ENCODE measurements around the gene GRB2.

The GRB2 gene

GRCh38 chr17:75327757-75328156 is 77.7 kb downstream of the GRB2 start:
- Histone ChIP-seq H2BK5ac (ENCODE audit: low read length) (no peak overlapping the region), H3K4me2 (ENCODE audit: insufficient read depth, low read length, poor library complexity, severe bottlenecking) (no peak overlapping the region), H3K23ac (ENCODE audit: low read depth, low read length, poor library complexity) (no peak overlapping the region), H3K79me1 (ENCODE audit: low read depth, low read length) (peaks cover 2% of the 10 kb centered on the region), H4K91ac (ENCODE audit: low read depth, low read length, poor library complexity) (no peak overlapping the region), H3K27me3 (ENCODE audit: control insufficient read depth in 3 of 3, insufficient read depth in 3 of 3, low read depth in 1 of 3, low read length in 3 of 3) (no peaks in the 10 kb centered on the region), H2BK120ac (ENCODE audit: low read depth, low read length) (no peak overlapping the region), H3K4me3 (ENCODE audit: low read length in 2 of 2) (no peak overlapping the region), H3K4ac (ENCODE audit: low read length) (no peak overlapping the region), H3K36me3 (replicated peaks in 1 of 2; ENCODE audit: control insufficient read depth in 2 of 2, insufficient read depth in 2 of 2, low read length in 2 of 2) (peaks cover 6 to 44% of the 10 kb centered on the region in 2 donors), H3K27ac (replicated peaks; ENCODE audit: low read length) (no peak overlapping the region), H2AFZ (ENCODE audit: low read length) (no peak overlapping the region), H4K8ac (ENCODE audit: low read depth, low read length) (no peak overlapping the region), H3K18ac (ENCODE audit: low read length) (no peak overlapping the region), H2BK12ac (ENCODE audit: low read length) (no peak overlapping the region), H2BK15ac (ENCODE audit: low read length) (no peak overlapping the region), H3K9ac (ENCODE audit: low read depth, low read length, poor library complexity) (no peak overlapping the region), H2AK5ac (ENCODE audit: low read depth, low read length) (no peak overlapping the region), H3K4me1 (ENCODE audit: control insufficient read depth in 2 of 2, insufficient read depth in 1 of 2, low read depth in 1 of 2, low read length in 2 of 2) (no peaks in the 10 kb centered on the region), H3K14ac (ENCODE audit: low read length) (no peak overlapping the region), H3K9me3 (replicated peaks in 1 of 2; ENCODE audit: control insufficient read depth in 2 of 2, insufficient read depth in 1 of 2, low read depth in 1 of 2, low read length in 2 of 2) (no peaks in the 10 kb centered on the region)
- no CpG with 5 or more reads among the region's 2 CpGs for WGBS, 2 donors (ENCODE audit: extremely low coverage in 2 of 2, insufficient read length in 2 of 2, insufficient replicate concordance in 1 of 2)
- no peak for DNase-seq (ENCODE audit: low spot score)

GRCh38 chr17:75326226-75326848 is 79.1 kb downstream of the GRB2 start:
- H2AK5ac ChIP-seq (ENCODE audit: low read depth, low read length), result no peak overlapping the region
- no peak overlapping the region for H4K91ac ChIP-seq (ENCODE audit: low read depth, low read length, poor library complexity)
- H3K14ac ChIP-seq (ENCODE audit: low read length), result no peak overlapping the region
- no peak overlapping the region for H3K4me3 ChIP-seq (ENCODE audit: low read length in 2 of 2)
- H3K79me1 ChIP-seq (ENCODE audit: low read depth, low read length), result peaks cover 2% of the 10 kb centered on the region
- no peak overlapping the region for H2BK120ac ChIP-seq (ENCODE audit: low read depth, low read length)
- H3K18ac ChIP-seq (ENCODE audit: low read length), result no peak overlapping the region
- no peak overlapping the region for H3K4me2 ChIP-seq (ENCODE audit: insufficient read depth, low read length, poor library complexity, severe bottlenecking)
- H3K4me1 ChIP-seq (ENCODE audit: control insufficient read depth in 2 of 2, insufficient read depth in 1 of 2, low read depth in 1 of 2, low read length in 2 of 2), result no peaks in the 10 kb centered on the region
- no peak for DNase-seq (ENCODE audit: low spot score)
- H3K9ac ChIP-seq (ENCODE audit: low read depth, low read length, poor library complexity), result no peak overlapping the region
- no peak overlapping the region for H4K8ac ChIP-seq (ENCODE audit: low read depth, low read length)
- no peak overlapping the region for H2BK15ac ChIP-seq (ENCODE audit: low read length)
- H2BK12ac ChIP-seq (ENCODE audit: low read length), result no peak overlapping the region
- H3K27me3 ChIP-seq (ENCODE audit: control insufficient read depth in 3 of 3, insufficient read depth in 3 of 3, low read depth in 1 of 3, low read length in 3 of 3), result no peaks in the 10 kb centered on the region
- H2BK5ac ChIP-seq (ENCODE audit: low read length), result no peak overlapping the region
- no CpG with 5 or more reads among the region's 5 CpGs for WGBS, 2 donors (ENCODE audit: extremely low coverage in 2 of 2, insufficient read length in 2 of 2, insufficient replicate concordance in 1 of 2)
- H2AFZ ChIP-seq (ENCODE audit: low read length), result no peak overlapping the region
- H3K4ac ChIP-seq (ENCODE audit: low read length), result no peak overlapping the region
- no peak overlapping the region for H3K27ac ChIP-seq (replicated peaks; ENCODE audit: low read length)
- H3K9me3 ChIP-seq (replicated peaks in 1 of 2; ENCODE audit: control insufficient read depth in 2 of 2, insufficient read depth in 1 of 2, low read depth in 1 of 2, low read length in 2 of 2), result no peaks in the 10 kb centered on the region
- no peak overlapping the region for H3K23ac ChIP-seq (ENCODE audit: low read depth, low read length, poor library complexity)
- H3K36me3 ChIP-seq (replicated peaks in 1 of 2; ENCODE audit: control insufficient read depth in 2 of 2, insufficient read depth in 2 of 2, low read length in 2 of 2), result peaks cover 12 to 43% of the 10 kb centered on the region in 2 donors

- Histone ChIP-seq H3K14ac (ENCODE audit: low read length) (no peak overlapping the region), H3K9me3 (replicated peaks in 1 of 2; ENCODE audit: control insufficient read depth in 2 of 2, insufficient read depth in 1 of 2, low read depth in 1 of 2, low read length in 2 of 2) (no peaks in the 10 kb centered on the region), H3K36me3 (replicated peaks in 1 of 2; ENCODE audit: control insufficient read depth in 2 of 2, insufficient read depth in 2 of 2, low read length in 2 of 2) (peaks cover 10 to 44% of the 10 kb centered on the region in 2 donors), H3K18ac (ENCODE audit: low read length) (no peak overlapping the region), H2AK5ac (ENCODE audit: low read depth, low read length) (no peak overlapping the region), H3K27me3 (ENCODE audit: control insufficient read depth in 3 of 3, insufficient read depth in 3 of 3, low read depth in 1 of 3, low read length in 3 of 3) (no peaks in the 10 kb centered on the region), H2BK15ac (ENCODE audit: low read length) (no peak overlapping the region), H3K79me1 (ENCODE audit: low read depth, low read length) (no peaks in the 10 kb centered on the region), H2AFZ (ENCODE audit: low read length) (no peak overlapping the region), H2BK5ac (ENCODE audit: low read length) (no peak overlapping the region), H3K4me2 (ENCODE audit: insufficient read depth, low read length, poor library complexity, severe bottlenecking) (no peak overlapping the region), H2BK120ac (ENCODE audit: low read depth, low read length) (no peak overlapping the region), H2BK12ac (ENCODE audit: low read length) (no peak overlapping the region), H3K9ac (ENCODE audit: low read depth, low read length, poor library complexity) (no peak overlapping the region), H4K8ac (ENCODE audit: low read depth, low read length) (no peak overlapping the region), H4K91ac (ENCODE audit: low read depth, low read length, poor library complexity) (no peak overlapping the region), H3K4me3 (ENCODE audit: low read length in 2 of 2) (no peak overlapping the region), H3K27ac (replicated peaks; ENCODE audit: low read length) (no peak overlapping the region), H3K4ac (ENCODE audit: low read length) (no peak overlapping the region), H3K23ac (ENCODE audit: low read depth, low read length, poor library complexity) (no peak overlapping the region), H3K4me1 (ENCODE audit: control insufficient read depth in 2 of 2, insufficient read depth in 1 of 2, low read depth in 1 of 2, low read length in 2 of 2) (no peaks in the 10 kb centered on the region)
- no peak for DNase-seq (ENCODE audit: low spot score)
- WGBS, 2 donors (ENCODE audit: extremely low coverage in 2 of 2, insufficient read length in 2 of 2, insufficient replicate concordance in 1 of 2), result no CpG with 5 or more reads among the region's 7 CpGs
These were observed 79.7 kb downstream of the GRB2 start for GRCh38 chr17:75325827-75326225.

- Histone ChIP-seq H3K27ac (replicated peaks; ENCODE audit: low read length) (no peak overlapping the region), H2BK12ac (ENCODE audit: low read length) (no peak overlapping the region), H3K4me2 (ENCODE audit: insufficient read depth, low read length, poor library complexity, severe bottlenecking) (no peak overlapping the region)
These were observed 80.1 kb downstream of the GRB2 start for GRCh38 chr17:75325348-75325747.

More at GRCh38 chr17:75325348-75325747, 80.1 kb downstream of the GRB2 start:
- Histone ChIP-seq H3K14ac (ENCODE audit: low read length) (no peak overlapping the region), H3K36me3 (replicated peaks in 1 of 2; ENCODE audit: control insufficient read depth in 2 of 2, insufficient read depth in 2 of 2, low read length in 2 of 2) (peaks cover 10 to 44% of the 10 kb centered on the region in 2 donors), H4K8ac (ENCODE audit: low read depth, low read length) (no peak overlapping the region), H3K4ac (ENCODE audit: low read length) (no peak overlapping the region), H3K4me1 (ENCODE audit: control insufficient read depth in 2 of 2, insufficient read depth in 1 of 2, low read depth in 1 of 2, low read length in 2 of 2) (no peaks in the 10 kb centered on the region), H2AK5ac (ENCODE audit: low read depth, low read length) (no peak overlapping the region), H3K27me3 (ENCODE audit: control insufficient read depth in 3 of 3, insufficient read depth in 3 of 3, low read depth in 1 of 3, low read length in 3 of 3) (no peaks in the 10 kb centered on the region), H2BK15ac (ENCODE audit: low read length) (no peak overlapping the region), H3K23ac (ENCODE audit: low read depth, low read length, poor library complexity) (no peak overlapping the region), H2BK120ac (ENCODE audit: low read depth, low read length) (no peak overlapping the region), H3K18ac (ENCODE audit: low read length) (no peak overlapping the region), H3K4me3 (ENCODE audit: low read length in 2 of 2) (no peak overlapping the region), H3K79me1 (ENCODE audit: low read depth, low read length) (no peaks in the 10 kb centered on the region), H4K91ac (ENCODE audit: low read depth, low read length, poor library complexity) (no peak overlapping the region), H2BK5ac (ENCODE audit: low read length) (no peak overlapping the region), H3K9me3 (replicated peaks in 1 of 2; ENCODE audit: control insufficient read depth in 2 of 2, insufficient read depth in 1 of 2, low read depth in 1 of 2, low read length in 2 of 2) (no peaks in the 10 kb centered on the region), H2AFZ (ENCODE audit: low read length) (no peak overlapping the region), H3K9ac (ENCODE audit: low read depth, low read length, poor library complexity) (no peak overlapping the region)
- DNase-seq (ENCODE audit: low spot score), result no peak
- no CpG with 5 or more reads among the region's 6 CpGs for WGBS, 2 donors (ENCODE audit: extremely low coverage in 2 of 2, insufficient read length in 2 of 2, insufficient replicate concordance in 1 of 2)

Data from neuronal stem cell (in vitro differentiated cells).